Measurements from ENCODE around the gene ADA.

The ADA gene

DNA sequence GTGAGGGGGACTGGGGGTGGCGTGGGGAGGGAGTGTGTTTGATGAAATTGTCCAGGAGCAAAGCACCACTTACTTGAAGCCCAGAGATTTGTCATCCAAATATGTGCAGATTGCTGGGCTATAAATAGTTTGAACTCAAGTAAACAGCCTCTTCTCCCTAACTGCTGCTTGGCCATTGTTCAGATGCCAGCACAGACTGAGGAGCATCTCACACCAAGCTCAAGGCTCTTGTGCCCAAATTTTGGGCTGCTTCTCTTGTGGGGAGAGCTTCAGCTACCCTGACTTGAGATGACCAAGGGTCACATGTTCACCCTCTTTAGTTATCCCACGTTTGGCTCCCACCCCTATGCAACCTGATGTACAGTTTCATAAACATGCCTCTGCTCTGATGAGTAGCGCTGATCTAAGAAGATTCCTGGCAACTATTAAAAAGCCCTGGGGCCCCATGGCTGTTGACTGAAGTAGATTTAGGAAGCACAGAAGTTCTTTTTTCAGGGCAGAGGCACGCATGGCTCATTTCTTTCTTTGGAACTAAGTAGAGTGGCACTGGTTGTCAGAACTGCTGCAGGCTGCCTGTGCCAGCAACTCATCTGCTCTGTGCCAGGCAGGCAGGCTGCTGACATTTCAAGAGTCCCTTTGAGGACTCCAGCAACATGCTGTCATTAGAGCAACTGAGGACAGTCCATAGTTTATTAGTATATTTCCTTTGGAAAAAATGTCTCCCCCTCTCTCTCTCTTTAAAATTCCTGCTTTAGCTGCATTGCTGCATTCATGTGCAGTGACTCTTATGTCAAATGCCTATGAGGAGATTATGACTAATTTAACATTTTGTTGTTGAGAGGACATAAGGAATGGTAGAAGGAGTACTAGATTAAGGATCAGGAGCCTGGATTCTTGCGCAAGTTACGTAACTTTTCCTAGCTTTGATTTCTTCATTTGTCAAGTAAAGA, 78.7 kb downstream of the ADA start:
- TF ChIP-seq, protein P1, sequence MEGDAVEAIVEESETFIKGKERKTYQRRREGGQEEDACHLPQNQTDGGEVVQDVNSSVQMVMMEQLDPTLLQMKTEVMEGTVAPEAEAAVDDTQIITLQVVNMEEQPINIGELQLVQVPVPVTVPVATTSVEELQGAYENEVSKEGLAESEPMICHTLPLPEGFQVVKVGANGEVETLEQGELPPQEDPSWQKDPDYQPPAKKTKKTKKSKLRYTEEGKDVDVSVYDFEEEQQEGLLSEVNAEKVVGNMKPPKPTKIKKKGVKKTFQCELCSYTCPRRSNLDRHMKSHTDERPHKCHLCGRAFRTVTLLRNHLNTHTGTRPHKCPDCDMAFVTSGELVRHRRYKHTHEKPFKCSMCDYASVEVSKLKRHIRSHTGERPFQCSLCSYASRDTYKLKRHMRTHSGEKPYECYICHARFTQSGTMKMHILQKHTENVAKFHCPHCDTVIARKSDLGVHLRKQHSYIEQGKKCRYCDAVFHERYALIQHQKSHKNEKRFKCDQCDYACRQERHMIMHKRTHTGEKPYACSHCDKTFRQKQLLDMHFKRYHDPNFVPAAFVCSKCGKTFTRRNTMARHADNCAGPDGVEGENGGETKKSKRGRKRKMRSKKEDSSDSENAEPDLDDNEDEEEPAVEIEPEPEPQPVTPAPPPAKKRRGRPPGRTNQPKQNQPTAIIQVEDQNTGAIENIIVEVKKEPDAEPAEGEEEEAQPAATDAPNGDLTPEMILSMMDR (conservative IDR thresholded peaks at IDR 0.05; ENCODE audit: low read length): no peak
- TF ChIP-seq EZH2phosphoT487 (IDR thresholded peaks at IDR 0.05; ENCODE audit: borderline replicate concordance): no peak
- peaks cover 15% of the 10 kb centered on the region; the same call in 1 of the 2 replicates for H3K79me2 ChIP-seq (ENCODE audit: insufficient read depth, low read length)
- H3K4me3 ChIP-seq (ENCODE audit: low read length, poor library complexity, severe bottlenecking): peak overlapping the region; percentile 4
- H2AFZ ChIP-seq (ENCODE audit: low read length): peak overlapping the region; percentile 62
- H4K20me1 ChIP-seq (ENCODE audit: insufficient read depth, low read length, poor library complexity, severe bottlenecking): no peaks in the 10 kb centered on the region
- H3K36me3 ChIP-seq (ENCODE audit: insufficient read depth, low read length): no peaks in the 10 kb centered on the region
- H3K27me3 ChIP-seq (ENCODE audit: insufficient read depth, low read length, poor library complexity, severe bottlenecking): no peaks in the 10 kb centered on the region
- peak overlapping the region; percentile 52 for H3K9ac ChIP-seq (ENCODE audit: low read depth, low read length, poor library complexity, severe bottlenecking)
- no peaks in the 10 kb centered on the region for H3K9me3 ChIP-seq (ENCODE audit: insufficient read depth, low read depth, low read length)
- peaks cover 56% of the 10 kb centered on the region for H3K4me1 ChIP-seq (ENCODE audit: insufficient read depth, low read length, poor library complexity, severe bottlenecking)
- peak overlapping the region; percentile 44 for H3K4me2 ChIP-seq (ENCODE audit: low read depth, low read length, poor library complexity, severe bottlenecking)
- no peaks in the 10 kb centered on the region for H3K9me2 ChIP-seq (replicated peaks; ENCODE audit: low read depth, low read length)
- H3F3A ChIP-seq (ENCODE audit: low read depth): peaks cover 9% of the 10 kb centered on the region; the same call in 1 of the 2 replicates

DNA sequence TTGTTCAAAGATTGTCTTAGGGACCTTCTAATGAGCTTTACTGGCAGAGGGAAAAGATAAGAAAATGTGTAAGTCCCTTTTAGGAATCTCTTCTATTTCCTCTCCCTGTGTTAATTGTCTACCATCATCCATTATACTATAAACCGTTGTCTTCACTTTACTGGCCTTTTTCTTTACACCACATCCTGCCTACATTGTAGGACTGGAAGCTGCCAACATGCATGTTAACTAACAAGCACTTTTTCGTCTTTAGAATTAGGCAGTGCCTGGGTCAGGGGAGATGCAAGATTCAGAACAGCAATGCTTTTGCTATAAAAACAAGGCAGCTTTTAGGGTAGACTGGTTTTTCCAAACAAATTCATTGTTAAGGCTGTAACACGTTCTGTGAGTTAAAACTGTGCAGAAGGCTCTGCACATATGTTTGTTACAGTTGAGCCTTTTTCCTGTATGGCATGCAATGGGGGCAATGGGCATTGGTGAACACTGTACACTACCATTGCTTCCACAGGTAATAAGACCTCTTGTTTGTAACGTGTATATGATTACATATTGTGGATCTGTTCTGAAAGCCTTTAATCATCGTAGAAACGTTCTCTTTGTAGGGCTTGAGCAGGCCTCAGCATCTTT, 80.0 kb downstream of the ADA start:
- peak overlapping the region; percentile 52 for H3K9ac ChIP-seq (ENCODE audit: low read depth, low read length, poor library complexity, severe bottlenecking)
- H4K20me1 ChIP-seq (ENCODE audit: insufficient read depth, low read length, poor library complexity, severe bottlenecking): no peaks in the 10 kb centered on the region
- H3K36me3 ChIP-seq (ENCODE audit: insufficient read depth, low read length): no peaks in the 10 kb centered on the region
- H3K9me3 ChIP-seq (ENCODE audit: insufficient read depth, low read depth, low read length): no peaks in the 10 kb centered on the region
- H3K4me2 ChIP-seq (ENCODE audit: low read depth, low read length, poor library complexity, severe bottlenecking): peak overlapping the region; percentile 63
- TF ChIP-seq, protein P1 (conservative IDR thresholded peaks at IDR 0.05; ENCODE audit: low read length): no peak
- no peak for TF ChIP-seq EZH2phosphoT487 (IDR thresholded peaks at IDR 0.05; ENCODE audit: borderline replicate concordance)
- no peaks in the 10 kb centered on the region for H3K9me2 ChIP-seq (replicated peaks; ENCODE audit: low read depth, low read length)
- H3K27me3 ChIP-seq (ENCODE audit: insufficient read depth, low read length, poor library complexity, severe bottlenecking): no peaks in the 10 kb centered on the region
- peak overlapping the region; percentile 44 for H2AFZ ChIP-seq (ENCODE audit: low read length)
- peaks cover 15% of the 10 kb centered on the region; the same call in 1 of the 2 replicates for H3K79me2 ChIP-seq (ENCODE audit: insufficient read depth, low read length)
- H3F3A ChIP-seq (ENCODE audit: low read depth): peaks cover 9% of the 10 kb centered on the region; the same call in 1 of the 2 replicates
- H3K4me1 ChIP-seq (ENCODE audit: insufficient read depth, low read length, poor library complexity, severe bottlenecking): peaks cover 47% of the 10 kb centered on the region
- peak overlapping the region; percentile 45 for H3K4me3 ChIP-seq (ENCODE audit: low read length, poor library complexity, severe bottlenecking)

DNA sequence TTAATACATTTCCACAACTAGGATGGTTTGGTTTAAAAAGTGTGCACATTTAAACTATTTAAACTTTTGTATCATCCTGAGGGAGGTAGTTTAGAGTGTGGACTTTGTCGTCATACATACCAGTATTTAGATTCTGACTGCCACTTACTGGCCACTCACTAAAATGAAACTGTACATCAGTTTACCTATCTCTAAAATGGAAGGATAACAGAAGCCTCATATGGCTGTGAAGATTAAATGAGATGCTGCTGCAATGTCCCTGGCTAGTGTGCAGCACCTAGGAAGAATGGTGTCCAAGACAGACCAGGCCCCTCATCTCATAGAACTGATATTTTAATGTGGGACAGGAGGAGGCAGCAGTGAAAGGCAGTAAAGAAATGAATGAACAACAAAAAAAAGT, 81.1 kb downstream of the ADA start:
- no peaks in the 10 kb centered on the region for H3K27me3 ChIP-seq (ENCODE audit: insufficient read depth, low read length, poor library complexity, severe bottlenecking)
- H2AFZ ChIP-seq (ENCODE audit: low read length): no peak overlapping the region
- TF ChIP-seq EZH2phosphoT487 (IDR thresholded peaks at IDR 0.05; ENCODE audit: borderline replicate concordance): no peak
- TF ChIP-seq, protein P1 (conservative IDR thresholded peaks at IDR 0.05; ENCODE audit: low read length): no peak
- no peaks in the 10 kb centered on the region for H3K9me3 ChIP-seq (ENCODE audit: insufficient read depth, low read depth, low read length)
- peaks cover 9% of the 10 kb centered on the region; the same call in 1 of the 2 replicates for H3F3A ChIP-seq (ENCODE audit: low read depth)
- peaks cover 12% of the 10 kb centered on the region; the same call in 1 of the 2 replicates for H3K79me2 ChIP-seq (ENCODE audit: insufficient read depth, low read length)
- no peaks in the 10 kb centered on the region for H3K9me2 ChIP-seq (replicated peaks; ENCODE audit: low read depth, low read length)
- H3K4me3 ChIP-seq (ENCODE audit: low read length, poor library complexity, severe bottlenecking): no peak overlapping the region
- peak overlapping the region; percentile 52 for H3K9ac ChIP-seq (ENCODE audit: low read depth, low read length, poor library complexity, severe bottlenecking)
- H3K4me1 ChIP-seq (ENCODE audit: insufficient read depth, low read length, poor library complexity, severe bottlenecking): peaks cover 44% of the 10 kb centered on the region
- no peaks in the 10 kb centered on the region for H4K20me1 ChIP-seq (ENCODE audit: insufficient read depth, low read length, poor library complexity, severe bottlenecking)
- H3K36me3 ChIP-seq (ENCODE audit: insufficient read depth, low read length): no peaks in the 10 kb centered on the region
- H3K4me2 ChIP-seq (ENCODE audit: low read depth, low read length, poor library complexity, severe bottlenecking): no peak overlapping the region
